SK-N-MC (cell line): ENCODE data around the gene TNFRSF1A.

Source experiments
- EZH2 ChIP-seq: fragments of 200-600 bp; sonication (generic); IDR thresholded peaks from one replicate; pipeline ENCODE4 v1.6.1; 2017; ENCODE audit warnings: antibody characterized with exemption
- FOXP2 ChIP-seq: optimal IDR thresholded peaks from 2 replicates; pipeline ENCODE3; 2011; ENCODE audit warnings: mild to moderate bottlenecking, moderate library complexity; ENCODE audit not compliant: insufficient read depth; ENCODE audit errors: extremely low read length, control extremely low read depth
- POLR2AphosphoS5 ChIP-seq: IDR thresholded peaks from 2 replicates; pipeline ENCODE4 v1.6.1; 2012; ENCODE audit warnings: mild to moderate bottlenecking, low read depth, low read length, borderline replicate concordance

GRCh38 chr12:6285532-6286306 is 56.2 kb downstream of the TNFRSF1A start:
- no peak for TF ChIP-seq POLR2AphosphoS5
- no peak for TF ChIP-seq EZH2
- no peak for TF ChIP-seq FOXP2
